GM12892 (cell line): ENCODE data around the gene IGFBP6.

Experiments used
- DNase-seq: peaks from one replicate; pipeline ENCODE4 v3.0.0; 2011; ENCODE audit not compliant: insufficient read length
- FAIRE-seq: peaks from 2 replicates; lab custom pipeline; 2011; peaks lifted over from hg19 to GRCh38; lab: Jason Lieb, UNC
- POLR2A ChIP-seq: IDR thresholded peaks from 2 replicates; pipeline ENCODE4 v1.6.1; 2011; ENCODE audit warnings: low read depth, low read length, control low read depth
- POLR2AphosphoS5 ChIP-seq: IDR thresholded peaks from 2 replicates; pipeline ENCODE4 v1.6.1; 2011; ENCODE audit warnings: low read depth, low read length, control low read depth
- TAF1 ChIP-seq: IDR thresholded peaks from 2 replicates; pipeline ENCODE4 v1.6.1; 2011; ENCODE audit warnings: low read depth, mild to moderate bottlenecking, control low read depth, low read length, borderline replicate concordance

IGFBP6 gene

DNA sequence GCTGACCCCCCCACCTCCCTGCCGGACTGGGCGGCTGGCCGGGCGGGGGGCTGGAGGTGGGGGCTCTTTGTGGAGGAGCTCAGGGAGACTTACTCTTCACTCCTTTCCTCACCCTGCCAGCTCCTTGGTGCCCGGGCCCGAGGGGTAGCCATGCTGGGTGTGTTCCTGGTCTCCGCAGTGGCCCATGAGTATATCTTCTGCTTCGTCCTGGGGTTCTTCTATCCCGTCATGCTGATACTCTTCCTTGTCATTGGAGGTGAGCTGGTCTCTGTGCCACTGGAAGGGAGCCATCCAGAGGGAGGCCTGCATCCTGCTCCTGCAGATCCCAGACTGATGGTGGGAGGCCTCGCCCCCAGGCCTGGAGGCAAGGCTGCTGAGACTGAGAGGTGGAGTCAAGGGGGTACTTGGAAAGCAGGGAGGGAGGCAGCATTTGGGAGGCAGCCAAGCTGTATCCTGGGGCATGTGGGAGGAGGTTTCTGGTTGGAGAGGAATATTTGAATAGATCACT is 25.5 kb downstream of the IGFBP6 start:
- DNase-seq (no peak), FAIRE-seq (no peak)
- TF ChIP-seq POLR2A (no peak), POLR2AphosphoS5 (no peak), TAF1 (no peak)

DNA sequence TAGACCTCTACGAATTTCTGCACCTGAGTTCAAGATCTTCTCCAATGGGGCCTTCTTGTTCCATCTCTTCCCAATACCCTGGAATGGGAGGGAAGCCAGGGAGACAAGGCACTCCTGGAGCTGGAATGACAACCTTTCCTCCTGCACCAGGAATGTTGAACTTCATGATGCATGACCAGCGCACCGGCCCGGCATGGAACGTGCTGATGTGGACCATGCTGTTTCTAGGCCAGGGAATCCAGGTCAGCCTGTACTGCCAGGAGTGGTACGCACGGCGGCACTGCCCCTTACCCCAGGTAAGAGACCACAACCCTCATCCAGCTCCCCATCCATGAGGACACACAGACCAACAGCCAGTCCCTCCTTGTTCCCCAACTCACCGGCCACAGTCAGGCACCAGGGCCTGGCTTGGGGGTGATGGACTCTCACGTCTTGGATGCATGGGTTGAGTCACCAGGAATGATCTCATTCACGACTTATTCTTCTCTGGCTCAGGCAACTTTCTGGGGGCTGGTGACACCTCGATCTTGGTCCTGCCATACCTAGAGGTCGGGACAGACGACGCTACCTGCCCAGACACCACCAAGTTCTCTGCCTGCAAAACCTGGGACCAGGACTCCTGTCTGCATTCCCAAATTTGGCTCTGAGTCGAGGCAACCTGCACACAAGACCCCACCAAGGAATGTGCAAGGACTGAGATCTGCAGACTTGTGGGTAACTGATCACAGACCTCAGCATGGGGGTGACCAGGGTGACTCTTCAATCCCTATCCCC is 26.3 kb downstream of the IGFBP6 start:
- no peak for TF ChIP-seq POLR2A
- no peak for TF ChIP-seq POLR2AphosphoS5
- no peak for TF ChIP-seq TAF1
- DNase-seq (no peak), FAIRE-seq (no peak)

DNA sequence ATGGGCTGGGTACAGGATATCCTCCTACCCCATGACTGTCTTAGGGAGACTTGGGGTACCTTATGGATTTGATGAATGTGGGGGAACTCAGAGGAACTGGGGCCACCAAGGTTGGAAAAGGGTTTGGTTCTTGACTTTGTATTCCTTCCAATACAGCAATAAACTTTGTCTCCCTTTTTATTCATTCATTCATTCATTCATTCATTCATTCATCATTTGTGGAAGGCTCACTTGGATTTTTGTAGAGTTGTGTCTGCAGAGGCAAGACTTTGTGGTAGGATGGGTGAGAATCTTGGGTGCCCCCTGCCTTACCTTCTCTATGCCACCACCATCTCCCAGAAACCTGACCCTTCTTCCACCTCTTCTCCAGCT is 26.9 kb downstream of the IGFBP6 start:
- DNase-seq, result no peak
- FAIRE-seq, result no peak
- TF ChIP-seq TAF1, result no peak
- TF ChIP-seq POLR2AphosphoS5, result no peak
- no peak for TF ChIP-seq POLR2A

DNA sequence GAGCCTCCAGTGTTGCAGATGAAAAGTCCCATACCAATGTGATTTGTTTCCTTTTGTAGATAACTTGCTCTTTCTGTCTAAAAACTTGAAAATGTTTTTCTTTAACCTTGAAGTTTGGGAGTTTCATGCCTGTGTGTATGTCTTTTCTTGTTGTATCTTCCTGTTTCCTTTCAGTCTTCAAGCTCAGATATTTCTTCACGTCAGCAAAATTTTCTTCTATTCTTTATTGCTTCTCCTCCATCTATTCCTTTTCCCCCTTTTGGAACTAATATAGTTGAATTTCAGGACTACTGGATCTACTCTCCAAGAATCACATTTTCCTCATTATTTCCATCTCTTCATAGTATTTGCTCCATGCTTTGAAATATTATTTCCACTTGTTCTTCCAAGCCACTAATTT is 29.7 kb downstream of the IGFBP6 start:
- DNase-seq (no peak), FAIRE-seq (no peak)
- TF ChIP-seq TAF1 (no peak), POLR2A (no peak), POLR2AphosphoS5 (no peak)

DNA sequence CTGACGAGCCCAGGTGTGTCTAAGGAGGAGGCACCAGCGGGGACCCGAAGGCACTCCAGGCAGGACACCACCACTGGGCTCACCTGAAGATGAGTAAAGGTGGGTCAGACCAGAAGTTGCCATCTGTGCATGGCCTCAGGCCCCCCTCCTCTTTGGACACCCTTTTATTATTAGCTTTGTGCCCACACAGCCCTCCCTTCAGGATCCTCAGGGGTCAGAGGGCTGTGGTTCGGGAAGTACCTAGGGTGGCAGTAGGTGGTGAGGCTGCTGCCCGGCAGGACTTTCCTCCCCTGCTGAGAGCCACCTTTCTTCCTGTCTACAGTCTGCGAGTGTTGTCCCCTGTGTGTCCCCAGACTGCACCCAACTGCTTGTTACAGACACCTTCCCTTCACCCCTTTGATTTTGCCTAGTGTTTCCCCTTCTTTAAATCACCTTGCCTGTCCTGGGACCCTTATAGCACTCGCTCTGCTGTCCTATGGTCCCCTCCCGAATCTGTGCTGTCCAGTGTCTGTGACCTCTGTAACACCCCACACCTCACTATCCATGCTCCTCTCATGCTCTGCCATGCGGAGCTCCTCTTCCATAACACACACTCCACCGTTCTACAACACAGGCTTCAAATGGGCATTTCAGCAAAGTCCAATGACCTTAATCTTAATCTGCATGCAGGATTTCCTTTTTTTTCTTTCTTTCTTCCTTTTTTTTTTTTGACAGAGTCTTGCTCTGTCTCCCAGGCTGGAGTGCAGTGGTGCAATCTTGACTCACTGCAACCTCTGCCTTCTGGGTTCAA is 31.5 kb downstream of the IGFBP6 start:
- no peak for TF ChIP-seq POLR2A
- no peak for TF ChIP-seq TAF1
- TF ChIP-seq POLR2AphosphoS5, result no peak
- FAIRE-seq, result no peak
- DNase-seq, result no peak

DNA sequence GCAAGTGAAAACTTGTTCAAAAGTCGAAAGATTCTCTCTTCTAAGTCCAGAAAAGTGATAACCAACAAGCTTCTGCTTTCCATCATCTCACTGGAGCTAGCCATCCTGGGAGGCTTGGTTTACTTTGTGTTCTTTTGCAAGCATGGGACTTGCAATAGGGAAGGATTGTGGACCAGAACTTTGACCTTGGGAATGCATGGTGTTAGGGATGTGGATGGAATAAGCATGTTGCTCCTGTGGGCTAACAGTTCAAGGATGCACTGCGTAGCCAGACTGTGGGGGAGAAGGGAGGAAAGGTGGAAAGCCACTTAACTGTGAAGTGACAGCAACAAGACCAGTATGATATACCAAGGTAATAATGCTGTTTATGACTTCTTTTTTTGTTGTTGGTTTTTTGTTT is 34.4 kb downstream of the IGFBP6 start:
- FAIRE-seq, result no peak

DNA sequence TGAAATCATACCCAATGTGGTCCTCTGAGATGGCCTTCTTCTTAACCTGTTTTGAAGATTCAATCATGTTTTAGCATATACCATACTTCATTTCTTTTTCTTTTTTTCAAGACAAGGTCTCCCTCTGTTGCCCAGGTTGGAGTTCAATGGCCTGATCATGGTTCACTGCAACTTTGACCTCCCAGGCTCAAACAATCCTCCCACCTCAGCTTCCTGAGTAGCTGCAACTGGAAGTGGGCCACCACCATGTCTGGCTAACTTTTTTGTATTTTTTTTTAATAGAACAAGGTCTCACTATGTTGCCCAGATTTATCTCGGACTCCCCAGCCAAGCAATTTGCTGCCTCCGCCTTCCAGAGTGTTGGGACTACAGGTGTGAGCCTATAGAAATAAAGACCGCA is 36.3 kb downstream of the IGFBP6 start:
- no peak for DNase-seq
- FAIRE-seq, result no peak
- TF ChIP-seq POLR2AphosphoS5 (no peak), POLR2A (no peak), TAF1 (no peak)

More for the DNA sequence above, 34.4 kb downstream of the IGFBP6 start:
- TF ChIP-seq POLR2A, result no peak
- no peak for TF ChIP-seq POLR2AphosphoS5
- TF ChIP-seq TAF1, result no peak
- no peak for DNase-seq

DNA sequence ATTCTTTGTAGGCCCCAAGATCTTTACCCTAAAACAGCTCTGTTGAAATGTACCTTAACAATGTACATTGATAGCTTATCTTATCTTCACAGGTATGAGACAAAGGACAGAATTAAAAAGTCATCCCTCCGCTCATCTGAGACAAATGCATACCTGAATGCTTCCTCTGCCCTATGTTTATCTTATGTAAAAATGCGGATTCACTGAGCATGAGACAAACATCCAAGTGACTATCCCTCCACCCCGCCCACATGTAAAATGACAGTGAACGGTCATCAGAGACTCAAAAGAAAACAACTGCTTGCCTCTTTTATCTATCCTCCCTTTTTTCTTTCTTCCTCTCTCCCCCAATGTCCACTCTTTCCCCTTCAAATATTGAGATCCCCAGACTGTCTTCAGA is 45.9 kb downstream of the IGFBP6 start:
- no peak for TF ChIP-seq POLR2A
- TF ChIP-seq POLR2AphosphoS5, result no peak
- no peak for TF ChIP-seq TAF1
- DNase-seq (no peak), FAIRE-seq (no peak)

DNA sequence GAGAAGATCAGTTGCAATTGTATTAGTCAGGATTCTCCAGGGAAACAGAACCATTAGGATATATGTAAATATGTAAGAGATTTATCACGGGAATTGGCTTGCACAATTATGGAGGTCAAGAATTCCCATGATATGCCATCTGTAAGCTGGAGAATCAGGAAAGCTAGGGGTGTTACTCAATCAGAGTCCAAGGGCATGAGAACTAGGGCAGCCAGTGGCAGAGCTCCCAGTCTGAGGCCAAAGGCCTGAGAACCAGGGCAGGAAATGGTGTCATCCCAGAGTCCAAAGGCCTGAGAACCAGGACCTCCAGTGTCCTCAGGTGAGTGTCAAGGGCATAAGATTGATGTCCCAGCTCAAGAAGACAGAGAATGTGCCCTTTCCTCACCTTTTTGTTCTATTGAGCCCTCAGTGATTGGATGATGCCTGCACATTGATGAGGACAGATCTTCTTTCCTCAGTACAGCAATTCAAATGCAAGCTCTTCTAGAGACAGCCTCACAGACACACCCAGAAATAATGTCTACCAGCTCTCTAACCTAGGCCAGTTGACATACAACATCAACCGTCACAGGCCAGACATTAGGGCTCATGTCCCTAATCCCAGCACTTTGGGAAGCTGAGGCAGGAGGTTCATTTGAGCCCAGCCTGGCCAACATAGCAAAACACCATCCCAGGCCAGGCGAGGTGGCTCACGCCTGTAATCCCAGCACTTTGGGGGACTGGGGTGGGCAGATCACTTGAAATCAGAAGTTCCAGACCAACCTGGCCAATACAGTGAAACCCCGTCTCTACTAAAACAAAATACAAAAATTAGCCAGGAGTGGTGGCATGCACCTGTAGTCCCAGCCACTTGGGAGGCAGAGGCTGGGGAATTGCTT is 48.2 kb downstream of the IGFBP6 start:
- TF ChIP-seq TAF1 (no peak), POLR2AphosphoS5 (no peak), POLR2A (no peak)
- DNase-seq, result no peak
- no peak for FAIRE-seq

DNA sequence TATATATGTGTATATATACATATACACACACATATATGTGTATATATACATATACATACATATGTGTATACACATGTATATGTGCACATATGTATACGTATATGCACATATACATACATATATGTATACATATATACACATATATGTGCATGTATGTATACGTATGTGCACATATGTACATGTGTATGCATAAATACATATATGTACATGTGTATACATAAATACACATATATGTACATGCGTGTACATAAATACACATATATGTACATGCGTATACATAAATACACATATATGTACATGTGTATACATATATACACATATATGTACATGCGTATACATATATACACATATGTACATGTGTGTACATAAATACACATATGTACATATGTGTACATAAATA is 49.7 kb downstream of the IGFBP6 start:
- FAIRE-seq, result no peak
- TF ChIP-seq TAF1, result no peak
- TF ChIP-seq POLR2AphosphoS5, result no peak
- TF ChIP-seq POLR2A, result no peak
- no peak for DNase-seq

DNA sequence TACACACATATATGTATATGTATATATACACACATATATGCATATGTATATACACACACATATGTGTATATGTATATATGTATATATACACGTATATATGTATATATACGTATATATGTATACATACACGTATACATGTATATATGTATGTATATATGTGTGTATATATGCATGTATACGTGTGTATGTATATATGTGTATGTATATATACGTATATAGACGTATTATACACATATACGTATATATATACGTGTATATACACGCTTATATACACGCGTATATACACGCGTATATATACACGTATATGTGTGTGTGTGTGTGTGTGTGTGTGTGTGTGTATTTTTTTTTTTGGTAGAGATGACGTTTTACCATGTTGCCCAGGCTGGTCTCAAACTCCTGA is 50.2 kb downstream of the IGFBP6 start:
- no peak for DNase-seq
- TF ChIP-seq POLR2AphosphoS5 (no peak), TAF1 (no peak), POLR2A (no peak)
- FAIRE-seq, result no peak
